ENCODE measurements around the gene RPAIN.
"Not testable (repeated sequence)": the region's sequence is repeated elsewhere in the genome, so short reads cannot be mapped to it uniquely, and the experiment has no call there.

Gene RPAIN

DNA sequence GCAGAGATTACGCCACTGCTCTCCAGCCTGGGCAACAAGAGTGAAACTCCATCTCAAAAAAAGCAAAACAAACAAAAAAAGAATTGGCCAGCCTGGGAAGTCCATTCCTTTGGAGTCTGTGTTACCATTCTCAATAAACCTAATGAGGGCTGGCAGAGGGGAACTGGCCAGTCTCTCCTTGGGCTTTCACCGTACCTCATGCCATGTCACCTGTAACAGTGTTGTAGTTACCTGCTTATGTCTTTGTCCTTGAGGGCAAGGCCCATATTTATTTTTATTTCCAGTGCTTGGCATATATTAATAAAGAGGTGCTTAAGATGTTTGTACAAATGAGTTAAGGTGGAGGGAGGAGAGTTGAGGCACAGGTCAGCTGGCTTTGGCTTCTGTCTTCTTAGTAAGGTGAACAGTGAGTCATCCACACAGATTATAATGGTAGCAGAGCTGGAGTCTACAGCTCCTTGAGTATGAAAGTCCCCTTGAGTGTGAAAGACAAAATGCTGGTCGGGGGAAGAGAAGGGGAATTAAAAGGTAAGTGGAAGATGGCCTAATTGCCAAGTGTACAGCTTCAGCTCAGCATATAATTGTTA lies 10.5 kb downstream of the RPAIN start:
- Histone ChIP-seq H3K4me3 (ENCODE audit: low read depth, low read length) (no peak overlapping the region), H3K9me3 (ENCODE audit: severe bottlenecking) (no peaks in the 10 kb centered on the region), H3K27ac (no peak overlapping the region), H3K36me3 (peaks cover 100% of the 10 kb centered on the region), H3K27me3 (ENCODE audit: insufficient read depth, low read depth, severe bottlenecking) (no peaks in the 10 kb centered on the region)
- DNase-seq: no peak
- TF ChIP-seq, protein P1, sequence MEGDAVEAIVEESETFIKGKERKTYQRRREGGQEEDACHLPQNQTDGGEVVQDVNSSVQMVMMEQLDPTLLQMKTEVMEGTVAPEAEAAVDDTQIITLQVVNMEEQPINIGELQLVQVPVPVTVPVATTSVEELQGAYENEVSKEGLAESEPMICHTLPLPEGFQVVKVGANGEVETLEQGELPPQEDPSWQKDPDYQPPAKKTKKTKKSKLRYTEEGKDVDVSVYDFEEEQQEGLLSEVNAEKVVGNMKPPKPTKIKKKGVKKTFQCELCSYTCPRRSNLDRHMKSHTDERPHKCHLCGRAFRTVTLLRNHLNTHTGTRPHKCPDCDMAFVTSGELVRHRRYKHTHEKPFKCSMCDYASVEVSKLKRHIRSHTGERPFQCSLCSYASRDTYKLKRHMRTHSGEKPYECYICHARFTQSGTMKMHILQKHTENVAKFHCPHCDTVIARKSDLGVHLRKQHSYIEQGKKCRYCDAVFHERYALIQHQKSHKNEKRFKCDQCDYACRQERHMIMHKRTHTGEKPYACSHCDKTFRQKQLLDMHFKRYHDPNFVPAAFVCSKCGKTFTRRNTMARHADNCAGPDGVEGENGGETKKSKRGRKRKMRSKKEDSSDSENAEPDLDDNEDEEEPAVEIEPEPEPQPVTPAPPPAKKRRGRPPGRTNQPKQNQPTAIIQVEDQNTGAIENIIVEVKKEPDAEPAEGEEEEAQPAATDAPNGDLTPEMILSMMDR (IDR thresholded peaks at IDR 0.05; ENCODE audit: low read depth, low read length): no peak

- not testable (repeated sequence) for H3K9me3 ChIP-seq (ENCODE audit: severe bottlenecking); H3K4me3 ChIP-seq (ENCODE audit: low read depth, low read length); H3K27me3 ChIP-seq (ENCODE audit: insufficient read depth, low read depth, severe bottlenecking)
- peak; percentile 28 for DNase-seq
- TF ChIP-seq, protein P1 (IDR thresholded peaks at IDR 0.05; ENCODE audit: low read depth, low read length): peak; percentile 25; the same call in 1 of the 2 replicates
- H3K27ac ChIP-seq: peak overlapping the region; percentile 32; the same call in 1 of the 2 replicates
- H3K36me3 ChIP-seq: peaks cover 98% of the 10 kb centered on the region
These were observed 11.3 kb downstream of the RPAIN start for GRCh38 chr17:5431234-5431633.

DNA sequence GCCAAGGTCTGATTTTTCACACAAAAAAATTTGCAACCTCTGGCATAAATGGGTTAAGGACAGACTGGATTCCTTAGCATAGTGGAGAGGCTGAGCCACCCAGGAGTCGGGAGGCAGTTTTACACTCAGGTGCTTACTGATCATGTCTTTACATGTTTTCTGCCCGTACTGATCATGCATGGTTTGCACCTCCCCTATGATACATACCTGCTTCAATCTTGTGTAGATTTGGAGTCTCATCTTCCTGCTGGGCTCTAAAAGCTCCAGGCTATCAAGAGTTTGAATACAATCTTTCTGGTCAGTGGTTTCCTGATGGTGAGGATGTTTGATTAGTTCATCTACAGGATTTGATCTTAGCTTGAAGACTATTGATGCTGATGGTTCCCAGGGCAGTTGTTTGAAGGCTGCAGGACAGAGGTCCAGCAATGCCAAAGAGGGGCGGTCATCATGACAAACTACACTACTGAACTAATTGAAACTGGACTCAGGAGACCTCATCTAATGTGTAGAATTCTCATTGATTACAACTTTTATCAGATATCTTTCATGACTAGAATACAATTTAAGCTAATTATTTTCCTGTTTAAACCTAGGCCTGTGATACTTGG lies 12.1 kb downstream of the RPAIN start:
- DNase-seq: no peak
- H3K36me3 ChIP-seq: peaks cover 98% of the 10 kb centered on the region
- TF ChIP-seq, protein P1 (IDR thresholded peaks at IDR 0.05; ENCODE audit: low read depth, low read length): no peak
- no peaks in the 10 kb centered on the region for H3K9me3 ChIP-seq (ENCODE audit: severe bottlenecking)
- no peak overlapping the region for H3K4me3 ChIP-seq (ENCODE audit: low read depth, low read length)
- H3K27me3 ChIP-seq (ENCODE audit: insufficient read depth, low read depth, severe bottlenecking): no peaks in the 10 kb centered on the region
- no peak overlapping the region for H3K27ac ChIP-seq

DNA sequence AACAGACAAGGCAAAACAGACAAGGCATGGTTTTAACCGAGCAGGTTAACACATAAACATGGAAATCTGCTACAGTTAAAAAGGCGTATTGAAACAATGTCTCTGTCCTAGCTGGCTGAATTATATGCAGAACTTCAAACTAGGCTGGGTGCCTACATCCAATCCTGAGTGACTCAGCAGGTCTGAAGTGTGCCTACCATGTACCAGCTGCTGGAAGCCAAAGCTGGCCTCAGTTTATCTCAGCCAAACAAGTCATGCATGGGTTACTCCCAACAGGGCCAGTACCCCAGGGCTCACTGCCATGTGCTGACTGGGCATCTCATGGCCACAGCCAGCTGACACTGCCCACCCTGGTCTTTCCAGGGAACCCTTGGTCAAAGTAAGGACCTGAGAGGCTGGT lies 15.0 kb downstream of the RPAIN start:
- Histone ChIP-seq H3K36me3 (peaks cover 78% of the 10 kb centered on the region), H3K9me3 (ENCODE audit: severe bottlenecking) (no peaks in the 10 kb centered on the region), H3K4me3 (ENCODE audit: low read depth, low read length) (no peak overlapping the region), H3K27me3 (ENCODE audit: insufficient read depth, low read depth, severe bottlenecking) (no peaks in the 10 kb centered on the region), H3K27ac (peak overlapping the region; percentile 72)
- peak; percentile 19 for DNase-seq
- TF ChIP-seq, protein P1 (IDR thresholded peaks at IDR 0.05; ENCODE audit: low read depth, low read length): no peak

- not testable (repeated sequence) for H3K9me3 ChIP-seq (ENCODE audit: severe bottlenecking); H3K4me3 ChIP-seq (ENCODE audit: low read depth, low read length); H3K27me3 ChIP-seq (ENCODE audit: insufficient read depth, low read depth, severe bottlenecking); DNase-seq
- Histone ChIP-seq H3K27ac (peak overlapping the region; percentile 72), H3K36me3 (peaks cover 69% of the 10 kb centered on the region)
These were observed 15.9 kb downstream of the RPAIN start for GRCh38 chr17:5435781-5436315.

DNA sequence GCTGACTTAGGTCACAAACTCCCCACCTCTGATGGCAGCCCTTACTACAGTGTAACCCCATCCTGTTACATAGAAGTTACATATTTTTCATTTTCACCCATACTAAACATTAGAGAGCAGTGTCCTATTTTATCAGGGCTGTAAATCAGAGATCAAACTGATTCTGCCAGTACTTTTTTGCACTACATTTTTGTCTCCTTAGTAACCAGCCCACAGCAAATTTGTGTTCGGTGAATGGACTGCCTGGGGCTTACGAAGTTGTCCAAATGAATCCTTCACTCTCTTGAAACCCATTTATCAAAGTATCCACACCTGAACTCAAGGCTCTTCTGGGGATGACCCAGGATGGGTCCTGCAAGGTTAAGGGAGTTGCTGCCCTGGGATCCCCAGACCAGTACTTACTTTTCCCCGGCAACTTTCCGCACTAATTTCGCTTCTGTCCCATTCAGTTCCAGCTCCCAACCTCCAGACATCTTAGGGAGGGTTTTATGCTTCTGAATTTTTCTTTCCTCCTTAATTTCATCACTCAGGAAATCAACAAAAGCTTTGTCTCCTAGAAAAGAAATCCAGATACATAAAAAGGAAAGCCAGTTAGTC lies 17.8 kb downstream of the RPAIN start:
- TF ChIP-seq, protein P1 (IDR thresholded peaks at IDR 0.05; ENCODE audit: low read depth, low read length): no peak
- H3K27ac ChIP-seq: peak overlapping the region; percentile 76
- H3K9me3 ChIP-seq (ENCODE audit: severe bottlenecking): no peaks in the 10 kb centered on the region
- peak overlapping the region; percentile 70 for H3K4me3 ChIP-seq (ENCODE audit: low read depth, low read length)
- peaks cover 54% of the 10 kb centered on the region for H3K36me3 ChIP-seq
- no peaks in the 10 kb centered on the region for H3K27me3 ChIP-seq (ENCODE audit: insufficient read depth, low read depth, severe bottlenecking)
- DNase-seq: no peak

Measured in WERI-Rb-1 (cell line).